Stimulated activated naive B cell treated with anti-CD40 and anti-IgM and Interleukin-4, amounts not matched to agents 10 μg/mL and 1 μg/mL and 100 μg/mL, for 72 hours (primary cell): ENCODE data around the gene PLPPR3.

Experiments
- ATAC-seq, 2 donors: fragments of 150-1000 bp; cut with Tn5 transposase; replicated peaks; 2 replicates each; pipeline ENCODE4 v1.10.0; 2021; ENCODE audit warnings: moderate library complexity in 1 of 2
- DNase-seq: peaks from one replicate; pipeline ENCODE4 v3.0.0; 2021
- H3K27ac Mint-ChIP-seq: one replicate; pipeline ENCODE4 v1.8.0; 2022; ENCODE audit warnings: mild to moderate bottlenecking, mixed read lengths
- H3K27me3 Mint-ChIP-seq, 2 donors: one replicate each; pipeline ENCODE4 v1.8.0; 2022; ENCODE audit warnings: mixed read lengths in 2 of 2
- H3K36me3 Mint-ChIP-seq, 2 donors: one replicate each; pipeline ENCODE4 v1.8.0; 2022; ENCODE audit warnings: mixed read lengths in 2 of 2, mild to moderate bottlenecking in 1 of 2
- H3K4me1 Mint-ChIP-seq, 2 donors: one replicate each; pipeline ENCODE4 v1.8.0; 2022; ENCODE audit warnings: mixed read lengths in 2 of 2, mild to moderate bottlenecking in 1 of 2
- H3K4me3 Mint-ChIP-seq, 2 donors: one replicate each; pipeline ENCODE4 v1.8.0; 2022; ENCODE audit warnings: mild to moderate bottlenecking in 2 of 2, mixed read lengths in 2 of 2, moderate library complexity in 1 of 2
- H3K9me3 Mint-ChIP-seq, 2 donors: one replicate each; pipeline ENCODE4 v1.8.0; 2022; ENCODE audit warnings: mixed read lengths in 2 of 2, mild to moderate bottlenecking in 1 of 2

PLPPR3 gene

GRCh38 chr19:804419-805165, 17.2 kb downstream of the PLPPR3 start:
- H3K4me3 Mint-ChIP-seq = no peak overlapping the region
- no peak for ATAC-seq
- no peak overlapping the region for H3K27ac Mint-ChIP-seq

GRCh38 chr19:803686-804418, 17.9 kb downstream of the PLPPR3 start:
- peak overlapping the region; percentile 20 for H3K27ac Mint-ChIP-seq
- peaks cover 64% of the 10 kb centered on the region in 2 donors for H3K36me3 Mint-ChIP-seq

More at GRCh38 chr19:804419-805165, 17.2 kb downstream of the PLPPR3 start:
- H3K36me3 Mint-ChIP-seq = peaks cover 57 to 60% of the 10 kb centered on the region in 2 donors
- H3K27me3 Mint-ChIP-seq = no peaks in the 10 kb centered on the region
- peaks cover 27 to 53% of the 10 kb centered on the region in 2 donors for H3K4me1 Mint-ChIP-seq
- no peaks in the 10 kb centered on the region for H3K9me3 Mint-ChIP-seq
- DNase-seq = no peak

GRCh38 chr19:803099-803561, 18.6 kb downstream of the PLPPR3 start:
- peak overlapping the region; percentile 84 for H3K27ac Mint-ChIP-seq
- peaks cover 65 to 66% of the 10 kb centered on the region in 2 donors for H3K36me3 Mint-ChIP-seq
- H3K4me1 Mint-ChIP-seq = peaks cover 32 to 66% of the 10 kb centered on the region in 2 donors
- no peaks in the 10 kb centered on the region for H3K9me3 Mint-ChIP-seq
- H3K27me3 Mint-ChIP-seq = no peaks in the 10 kb centered on the region
- ATAC-seq (no peak), DNase-seq (no peak)
- peak overlapping the region in 1 of 2 donors; percentile 41 for H3K4me3 Mint-ChIP-seq

More at GRCh38 chr19:803686-804418, 17.9 kb downstream of the PLPPR3 start:
- no peak overlapping the region for H3K4me3 Mint-ChIP-seq
- no peaks in the 10 kb centered on the region for H3K27me3 Mint-ChIP-seq
- ATAC-seq (no peak), DNase-seq (no peak)
- H3K4me1 Mint-ChIP-seq = peaks cover 31 to 60% of the 10 kb centered on the region in 2 donors
- no peaks in the 10 kb centered on the region for H3K9me3 Mint-ChIP-seq

GRCh38 chr19:802498-803098, 19.2 kb downstream of the PLPPR3 start:
- H3K27ac Mint-ChIP-seq = peak overlapping the region; percentile 84
- DNase-seq = no peak
- H3K36me3 Mint-ChIP-seq = peaks cover 60 to 61% of the 10 kb centered on the region in 2 donors
- H3K9me3 Mint-ChIP-seq = no peaks in the 10 kb centered on the region
- peaks cover 28 to 61% of the 10 kb centered on the region in 2 donors for H3K4me1 Mint-ChIP-seq
- no peak for ATAC-seq
- H3K27me3 Mint-ChIP-seq = no peaks in the 10 kb centered on the region
- H3K4me3 Mint-ChIP-seq = no peak overlapping the region

GRCh38 chr19:801861-802497, 19.8 kb downstream of the PLPPR3 start:
- DNase-seq = no peak
- Mint-ChIP-seq H3K9me3 (no peaks in the 10 kb centered on the region), H3K4me3 (peak overlapping the region; percentile 14 to 32), H3K27ac (peak overlapping the region; percentile 84), H3K27me3 (no peaks in the 10 kb centered on the region), H3K36me3 (peaks cover 54 to 55% of the 10 kb centered on the region in 2 donors), H3K4me1 (peaks cover 25 to 55% of the 10 kb centered on the region in 2 donors)
- no peak for ATAC-seq

- peaks cover 29 to 59% of the 10 kb centered on the region in 2 donors for H3K4me1 Mint-ChIP-seq
- peak overlapping the region; percentile 36 to 54 for H3K4me3 Mint-ChIP-seq
- no peaks in the 10 kb centered on the region for H3K9me3 Mint-ChIP-seq
- DNase-seq (no peak), ATAC-seq (no peak)
- no peaks in the 10 kb centered on the region for H3K27me3 Mint-ChIP-seq
- H3K27ac Mint-ChIP-seq = peak overlapping the region; percentile 85
- H3K36me3 Mint-ChIP-seq = peaks cover 50% of the 10 kb centered on the region in 2 donors
Measured at GRCh38 chr19:801030-801860, 20.5 kb downstream of the PLPPR3 start.

- Mint-ChIP-seq H3K27me3 (no peaks in the 10 kb centered on the region), H3K4me1 (peaks cover 29 to 59% of the 10 kb centered on the region in 2 donors), H3K27ac (peak overlapping the region; percentile 95), H3K36me3 (peaks cover 48% of the 10 kb centered on the region in 2 donors), H3K4me3 (peak overlapping the region; percentile 88 to 90), H3K9me3 (no peaks in the 10 kb centered on the region)
- DNase-seq = no peak
- no peak for ATAC-seq
Measured at GRCh38 chr19:800360-801029, 21.3 kb downstream of the PLPPR3 start.

GRCh38 chr19:799076-799881, 22.5 kb downstream of the PLPPR3 start:
- Mint-ChIP-seq H3K9me3 (no peaks in the 10 kb centered on the region), H3K4me1 (peaks cover 29 to 59% of the 10 kb centered on the region in 2 donors), H3K4me3 (peak overlapping the region; percentile 88 to 90), H3K27me3 (no peaks in the 10 kb centered on the region), H3K36me3 (peaks cover 42 to 44% of the 10 kb centered on the region in 2 donors), H3K27ac (peak overlapping the region; percentile 95)
- ATAC-seq (no peak), DNase-seq (no peak)

GRCh38 chr19:798415-799075, 23.2 kb downstream of the PLPPR3 start:
- Mint-ChIP-seq H3K4me1 (peaks cover 29 to 55% of the 10 kb centered on the region in 2 donors), H3K9me3 (no peaks in the 10 kb centered on the region), H3K27me3 (no peaks in the 10 kb centered on the region), H3K36me3 (peaks cover 39 to 41% of the 10 kb centered on the region in 2 donors), H3K4me3 (peak overlapping the region; percentile 88 to 90), H3K27ac (peak overlapping the region; percentile 95)
- no peak for ATAC-seq
- no peak for DNase-seq

- Mint-ChIP-seq H3K27me3 (no peaks in the 10 kb centered on the region), H3K4me3 (peak overlapping the region; percentile 96 to 98), H3K9me3 (no peaks in the 10 kb centered on the region), H3K27ac (peak overlapping the region; percentile 97), H3K4me1 (peaks cover 26 to 48% of the 10 kb centered on the region in 2 donors), H3K36me3 (peaks cover 31 to 33% of the 10 kb centered on the region in 2 donors)
- peak; percentile 28 to 47 for ATAC-seq
- peak; percentile 87 for DNase-seq
Measured at GRCh38 chr19:797528-798414, 24.0 kb downstream of the PLPPR3 start.
